HL-60 (cell line): ENCODE results near the gene CORO1A.

Experiments
- DNase-seq, 2 experiments: peaks; one replicate each; pipeline ENCODE4 v3.0.0-alpha.2; 2010 to 2020; ENCODE audit warnings: low read depth in 1 of 2, low spot score in 1 of 2
- H3K27ac ChIP-seq: fragments of 250-450 bp; sonication (Bioruptor Pico); replicated peaks from 2 replicates; pipeline ENCODE4 v1.5.1; 2020; ENCODE audit warnings: mild to moderate bottlenecking, moderate library complexity
- H3K27me3 ChIP-seq: fragments of 250-450 bp; sonication (Bioruptor Pico); 2 replicates; pipeline ENCODE4 v1.5.1; 2021; ENCODE audit warnings: mild to moderate bottlenecking, moderate library complexity; ENCODE audit not compliant: insufficient read depth, poor library complexity, severe bottlenecking
- H3K4me3 ChIP-seq: replicated peaks from 2 replicates; pipeline ENCODE4 v1.5.1; 2011; ENCODE audit warnings: mild to moderate bottlenecking, control low read depth, low read length; ENCODE audit not compliant: insufficient read depth
- GABPA ChIP-seq: IDR thresholded peaks from 2 replicates; pipeline ENCODE4 v1.6.1; 2012; ENCODE audit warnings: low read depth
- POLR2AphosphoS5 ChIP-seq: IDR thresholded peaks from 2 replicates; pipeline ENCODE4 v1.6.1; 2012; ENCODE audit warnings: low read depth
- REST ChIP-seq: IDR thresholded peaks from 2 replicates; pipeline ENCODE4 v1.6.1; 2012; ENCODE audit warnings: low read depth; ENCODE audit not compliant: insufficient replicate concordance
- SPI1 ChIP-seq: IDR thresholded peaks from 2 replicates; pipeline ENCODE4 v1.6.1; 2012; ENCODE audit warnings: low read depth, mild to moderate bottlenecking, borderline replicate concordance
- TF ChIP-seq, protein P1 (sequence below): IDR thresholded peaks from one replicate; pipeline ENCODE4 v1.5.1; 2011; ENCODE audit warnings: low read length, control low read depth, inconsistent platforms; ENCODE audit not compliant: insufficient read depth

The CORO1A gene

GRCh38 chr16:30152517-30152916 is 30.9 kb upstream of the CORO1A start:
- TF ChIP-seq POLR2AphosphoS5: no peak
- no peak for TF ChIP-seq GABPA
- TF ChIP-seq, protein P1, sequence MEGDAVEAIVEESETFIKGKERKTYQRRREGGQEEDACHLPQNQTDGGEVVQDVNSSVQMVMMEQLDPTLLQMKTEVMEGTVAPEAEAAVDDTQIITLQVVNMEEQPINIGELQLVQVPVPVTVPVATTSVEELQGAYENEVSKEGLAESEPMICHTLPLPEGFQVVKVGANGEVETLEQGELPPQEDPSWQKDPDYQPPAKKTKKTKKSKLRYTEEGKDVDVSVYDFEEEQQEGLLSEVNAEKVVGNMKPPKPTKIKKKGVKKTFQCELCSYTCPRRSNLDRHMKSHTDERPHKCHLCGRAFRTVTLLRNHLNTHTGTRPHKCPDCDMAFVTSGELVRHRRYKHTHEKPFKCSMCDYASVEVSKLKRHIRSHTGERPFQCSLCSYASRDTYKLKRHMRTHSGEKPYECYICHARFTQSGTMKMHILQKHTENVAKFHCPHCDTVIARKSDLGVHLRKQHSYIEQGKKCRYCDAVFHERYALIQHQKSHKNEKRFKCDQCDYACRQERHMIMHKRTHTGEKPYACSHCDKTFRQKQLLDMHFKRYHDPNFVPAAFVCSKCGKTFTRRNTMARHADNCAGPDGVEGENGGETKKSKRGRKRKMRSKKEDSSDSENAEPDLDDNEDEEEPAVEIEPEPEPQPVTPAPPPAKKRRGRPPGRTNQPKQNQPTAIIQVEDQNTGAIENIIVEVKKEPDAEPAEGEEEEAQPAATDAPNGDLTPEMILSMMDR: no peak
- no peak for TF ChIP-seq SPI1
- TF ChIP-seq REST: no peak
- DNase-seq: no peak
- H3K27me3 ChIP-seq: no peaks in the 10 kb centered on the region
- no peak overlapping the region for H3K4me3 ChIP-seq
- no peak overlapping the region for H3K27ac ChIP-seq

- Histone ChIP-seq H3K4me3 (no peak overlapping the region), H3K27me3 (no peaks in the 10 kb centered on the region), H3K27ac (no peak overlapping the region)
- DNase-seq: no peak
- TF ChIP-seq SPI1 (no peak), REST (no peak), POLR2AphosphoS5 (no peak), GABPA (no peak)
- TF ChIP-seq, protein P1: no peak
Measured at GRCh38 chr16:30155188-30155587, 28.2 kb upstream of the CORO1A start.

DNA sequence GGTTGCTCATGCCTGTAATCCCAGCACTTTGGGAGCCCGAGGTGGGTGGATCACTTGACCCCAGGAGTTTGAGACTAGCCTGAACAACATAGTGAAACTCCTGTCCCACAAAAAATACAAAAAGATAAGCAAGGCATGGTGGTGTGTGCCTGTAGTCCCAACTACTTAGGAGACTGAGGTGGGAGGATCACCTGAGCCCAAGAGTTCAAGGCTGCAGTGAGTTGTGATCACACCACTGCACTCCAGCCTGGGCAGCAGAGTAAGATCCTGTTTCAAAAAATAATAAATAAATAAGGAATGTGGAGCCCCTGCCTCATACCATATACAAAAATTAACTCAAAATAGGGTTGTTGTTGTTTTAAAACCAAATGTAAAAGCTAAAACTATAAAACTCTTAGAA is 26.2 kb upstream of the CORO1A start:
- TF ChIP-seq POLR2AphosphoS5 (no peak), REST (no peak), SPI1 (no peak), GABPA (no peak)
- TF ChIP-seq, protein P1: no peak
- Histone ChIP-seq H3K27me3 (no peaks in the 10 kb centered on the region), H3K4me3 (no peak overlapping the region), H3K27ac (no peak overlapping the region)
- no peak for DNase-seq
